Uterus (tissue), 4 donors: ENCODE measurements around the gene TTLL1. TPM values are rescaled to one million over a fixed set of nuclear protein-coding genes. Genes with fewer than 3 reads are reported as not detected.

Experiments
- DNase-seq, 2 donors: peaks; one replicate each; pipeline ENCODE4 v3.0.0-alpha.2; 2019 to 2020
- H3K27ac ChIP-seq, 2 donors: fragments of 200-600 bp; sonication (generic); 1 replicate in 1 of 2; 2 replicates in 1 of 2; pipeline ENCODE4 v1.5.1; 2016 to 2018
- H3K27me3 ChIP-seq, 2 donors: fragments of 200-600 bp; sonication (generic); one replicate each; pipeline ENCODE4 v1.5.1; 2018 to 2019; ENCODE audit warnings: control low read depth in 1 of 2
- H3K36me3 ChIP-seq, 2 donors: fragments of 200-600 bp; sonication (generic); one replicate each; pipeline ENCODE4 v1.5.1; 2019; ENCODE audit warnings: control low read depth in 1 of 2
- H3K4me1 ChIP-seq, 2 donors: fragments of 200-600 bp; sonication (generic); one replicate each; pipeline ENCODE4 v1.5.1; 2018 to 2019; ENCODE audit warnings: control low read depth in 1 of 2
- H3K4me3 ChIP-seq, 2 donors: fragments of 200-600 bp; sonication (generic); 1 replicate in 1 of 2; 2 replicates in 1 of 2; pipeline ENCODE4 v1.5.1; 2018 to 2019; ENCODE audit warnings: mild to moderate bottlenecking in 1 of 2
- H3K9me3 ChIP-seq, 2 donors: fragments of 200-600 bp; sonication (generic); one replicate each; pipeline ENCODE4 v1.5.1; 2019; ENCODE audit warnings: control low read depth in 1 of 2
- CTCF ChIP-seq, 4 experiments: fragments of 200-600 bp in 2 of 4; fragments of 450-650 bp in 2 of 4; sonication (generic) in 2 of 4; IDR thresholded peaks; one replicate each; pipeline ENCODE4 v1.5.1; 2016 to 2019; ENCODE audit warnings: antibody characterized with exemption in 4 of 4, mild to moderate bottlenecking in 2 of 4, moderate library complexity in 1 of 4
- POLR2A ChIP-seq, 2 donors: fragments of 450-650 bp; IDR thresholded peaks; one replicate each; pipeline ENCODE4 v1.6.1; 2016; ENCODE audit warnings: antibody characterized with exemption in 2 of 2, mild to moderate bottlenecking in 1 of 2, moderate library complexity in 1 of 2
- intact Hi-C: fragments of 100-400 bp; cut with DNase I; formaldehyde crosslinking; loops from one replicate; pipeline ENCODE4 v1.15.1; 2023; ENCODE audit warnings: low total_unique reads
- total RNA-seq, 4 donors: library from RNA; depleted of rRNA in 3 of 4; stranded (reverse); fragments of >200 nt in 3 of 4; gene quantifications; one replicate each; pipeline versions ENCODE4 v1.1.0 to v1.2.4, GENCODE V29; 2014 to 2023
- donor health status: DM: yes; HTN: yes; CAD: no.

Gene TTLL1
- total RNA-seq, 4 donors from 2014 or later: 3.6 to 12.5 (median 5.3) TPM

GRCh38 chr22:43039800-43040199, 49.4 kb downstream of the TTLL1 start:
- no peak overlapping the region for H3K27ac ChIP-seq
- TF ChIP-seq POLR2A (IDR thresholded peaks at IDR 0.05) (no peak), CTCF (IDR thresholded peaks at IDR 0.05) (no peak)
- DNase-seq: no peak
- no peaks in the 10 kb centered on the region for H3K4me1 ChIP-seq
- intact Hi-C loops: no loop called here
- H3K27me3 ChIP-seq: no peaks in the 10 kb centered on the region
- H3K4me3 ChIP-seq: no peak overlapping the region
- no peaks in the 10 kb centered on the region for H3K36me3 ChIP-seq
- no peaks in the 10 kb centered on the region for H3K9me3 ChIP-seq

GRCh38 chr22:43038325-43038724, 50.9 kb downstream of the TTLL1 start:
- Histone ChIP-seq H3K27ac (no peak overlapping the region), H3K27me3 (no peaks in the 10 kb centered on the region), H3K4me1 (no peaks in the 10 kb centered on the region), H3K36me3 (no peaks in the 10 kb centered on the region), H3K9me3 (no peaks in the 10 kb centered on the region), H3K4me3 (no peak overlapping the region)
- DNase-seq: no peak
- intact Hi-C loops: no loop called here
- TF ChIP-seq POLR2A (IDR thresholded peaks at IDR 0.05) (no peak), CTCF (IDR thresholded peaks at IDR 0.05) (no peak)

- no peaks in the 10 kb centered on the region for H3K36me3 ChIP-seq
- TF ChIP-seq CTCF (IDR thresholded peaks at IDR 0.05) (no peak), POLR2A (IDR thresholded peaks at IDR 0.05) (no peak)
- H3K4me1 ChIP-seq: no peaks in the 10 kb centered on the region
- intact Hi-C loops: no loop called here
- DNase-seq: peak; percentile 61 to 66
- no peaks in the 10 kb centered on the region for H3K9me3 ChIP-seq
- peak overlapping the region in 1 of 2 donors; percentile 24 for H3K27ac ChIP-seq
- H3K4me3 ChIP-seq: no peak overlapping the region
- H3K27me3 ChIP-seq: no peaks in the 10 kb centered on the region
These were observed 52.8 kb downstream of the TTLL1 start for GRCh38 chr22:43036282-43036829.

- H3K4me3 ChIP-seq: no peak overlapping the region
These were observed 53.9 kb downstream of the TTLL1 start for GRCh38 chr22:43035250-43035649.

GRCh38 chr22:43031617-43032016, 57.6 kb downstream of the TTLL1 start:
- no peaks in the 10 kb centered on the region for H3K9me3 ChIP-seq
- TF ChIP-seq CTCF (IDR thresholded peaks at IDR 0.05): no peak
- no peak for TF ChIP-seq POLR2A (IDR thresholded peaks at IDR 0.05)
- H3K27me3 ChIP-seq: no peaks in the 10 kb centered on the region
- no peaks in the 10 kb centered on the region for H3K36me3 ChIP-seq
- no peaks in the 10 kb centered on the region for H3K4me1 ChIP-seq
- DNase-seq: no peak
- H3K27ac ChIP-seq: no peak overlapping the region
- H3K4me3 ChIP-seq: no peak overlapping the region
- intact Hi-C loops: no loop called here

More at GRCh38 chr22:43035250-43035649, 53.9 kb downstream of the TTLL1 start:
- no peak for DNase-seq
- Histone ChIP-seq H3K9me3 (no peaks in the 10 kb centered on the region), H3K4me1 (no peaks in the 10 kb centered on the region), H3K27ac (no peak overlapping the region), H3K36me3 (no peaks in the 10 kb centered on the region), H3K27me3 (no peaks in the 10 kb centered on the region)
- intact Hi-C loops: no loop called here
- TF ChIP-seq CTCF (IDR thresholded peaks at IDR 0.05) (no peak), POLR2A (IDR thresholded peaks at IDR 0.05) (no peak)
